ENCODE measurements around the gene HHIPL1. TPM values are rescaled to one million over a fixed set of nuclear protein-coding genes. Genes with fewer than 3 reads are reported as not detected.

Gene HHIPL1
- total RNA-seq, 1 experiment from 2014 or later, result 2.1 TPM

DNA sequence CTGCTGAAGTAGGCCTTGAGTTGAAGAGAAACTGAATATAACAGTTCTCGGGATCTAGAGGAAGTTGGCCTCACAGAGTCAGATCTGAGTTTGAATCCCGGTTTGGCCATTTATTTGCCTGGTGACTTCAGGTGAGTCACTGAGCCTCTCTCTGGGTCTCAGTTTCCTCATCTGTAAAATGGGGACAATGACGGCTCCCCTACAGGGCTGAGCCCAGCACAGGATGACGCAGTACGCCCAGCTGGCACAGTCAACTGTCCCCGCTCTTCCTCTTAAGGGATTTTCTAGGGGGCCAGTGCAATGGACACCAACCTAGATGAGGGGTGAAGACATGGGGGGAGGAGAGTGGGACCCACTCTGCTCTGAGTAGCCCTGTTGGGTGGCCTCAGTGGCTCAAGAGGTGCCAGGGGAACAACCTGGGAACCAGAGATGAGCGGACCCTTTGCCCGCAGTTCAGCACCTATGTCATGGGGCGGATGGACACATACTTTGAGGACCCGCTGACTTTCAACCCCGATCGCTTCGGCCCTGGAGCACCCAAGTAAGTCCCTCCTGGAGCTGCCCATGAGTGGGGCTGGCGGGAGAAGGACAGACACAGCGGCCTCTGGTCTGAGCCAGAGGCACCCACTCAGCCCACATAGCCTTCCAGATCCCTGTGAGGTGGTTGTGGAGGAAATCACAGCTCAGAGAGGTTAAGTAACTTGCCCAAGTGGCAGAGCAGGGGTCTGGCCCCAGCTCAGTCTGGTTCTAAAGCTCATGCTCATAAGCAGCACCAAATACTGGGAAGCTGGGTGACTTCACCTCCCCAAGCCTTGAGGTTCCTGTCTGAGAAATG, 80.2 kb downstream of the HHIPL1 start:
- Histone ChIP-seq H3K36me3 (ENCODE audit: control insufficient read depth, insufficient read depth, low read length) (no peaks in the 10 kb centered on the region), H3K27ac (ENCODE audit: low read length) (no peak overlapping the region), H3K4me3 (ENCODE audit: low read depth in 2 of 2, low read length in 2 of 2) (no peak overlapping the region), H3K27me3 (ENCODE audit: control insufficient read depth, insufficient read depth, low read length) (no peaks in the 10 kb centered on the region), H3K4me1 (ENCODE audit: control insufficient read depth, insufficient read depth, low read length) (no peaks in the 10 kb centered on the region), H3K9me3 (ENCODE audit: control insufficient read depth, insufficient read depth, low read depth, low read length) (no peaks in the 10 kb centered on the region)
- ATAC-seq, result no peak
- BruUV-seq (replicated peaks), result no TSS peak
- POLR2A ChIA-PET, result no interaction called here
- CTCF ChIA-PET, result no interaction called here
- DNase-seq (ENCODE audit: low read depth, low spot score), result no peak
- in situ Hi-C loops (cut with HindIII; ENCODE audit: low pct_unique_long_range_greater_than_20kb, low sequenced_read_pairs) (no loop called here), intact Hi-C loops (cut with micrococcal nuclease; ENCODE audit: unreplicated experiment) (no loop called here)
- TF ChIP-seq CTCF (IDR thresholded peaks at IDR 0.05) (no peak), TCF7L2 (IDR thresholded peaks at IDR 0.05; ENCODE audit: low read depth, low read length) (no peak), SIN3A (IDR thresholded peaks at IDR 0.05; ENCODE audit: borderline replicate concordance, insufficient read depth, low read depth, low read length) (no peak), POLR2AphosphoS5 (IDR thresholded peaks at IDR 0.05; ENCODE audit: low read depth, low read length) (no peak), REST (IDR thresholded peaks at IDR 0.05; ENCODE audit: insufficient read depth in 1 of 2, low read depth in 2 of 2, low read length in 1 of 2) (no peak)

DNA sequence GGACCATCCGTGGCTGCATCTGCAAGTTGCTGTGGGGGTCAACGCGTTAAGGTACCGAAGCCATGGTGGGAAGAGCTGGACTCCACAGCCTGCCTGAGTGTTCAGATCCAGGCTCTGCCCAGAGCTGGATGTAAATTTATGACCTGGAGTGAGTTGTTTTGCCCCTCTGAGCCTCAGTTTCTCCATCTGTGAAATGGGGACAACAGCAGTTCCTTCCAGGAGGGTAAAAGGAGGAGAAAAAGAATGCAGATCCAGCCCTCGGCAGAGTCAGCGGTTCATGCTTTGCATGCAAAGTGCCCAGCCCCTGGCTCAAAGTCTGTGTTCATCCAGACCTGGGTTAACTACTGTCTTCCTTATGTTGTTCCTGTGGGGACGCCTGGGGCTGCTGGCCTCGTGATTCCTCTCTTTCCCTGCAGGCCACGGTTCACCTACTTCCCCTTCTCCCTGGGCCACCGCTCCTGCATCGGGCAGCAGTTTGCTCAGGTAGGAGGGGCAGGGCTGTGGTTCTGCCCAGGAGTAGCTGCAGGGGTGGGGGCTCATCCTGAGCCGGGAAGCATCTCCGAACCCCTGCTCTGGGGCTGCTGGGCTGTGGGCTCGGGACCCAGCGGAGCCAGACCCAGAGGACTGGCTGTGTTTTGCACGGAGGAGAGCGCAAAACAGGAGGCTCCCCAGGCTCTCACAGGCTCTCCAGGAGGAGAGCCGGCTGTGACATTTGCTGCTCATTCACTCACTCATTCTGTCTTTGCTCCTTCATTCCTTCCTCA, 81.0 kb downstream of the HHIPL1 start:
- TF ChIP-seq CTCF (IDR thresholded peaks at IDR 0.05), result no peak
- no peak for TF ChIP-seq TCF7L2 (IDR thresholded peaks at IDR 0.05; ENCODE audit: low read depth, low read length)
- no peak for TF ChIP-seq POLR2AphosphoS5 (IDR thresholded peaks at IDR 0.05; ENCODE audit: low read depth, low read length)
- no peak for TF ChIP-seq SIN3A (IDR thresholded peaks at IDR 0.05; ENCODE audit: borderline replicate concordance, insufficient read depth, low read depth, low read length)
- TF ChIP-seq REST (IDR thresholded peaks at IDR 0.05; ENCODE audit: insufficient read depth in 1 of 2, low read depth in 2 of 2, low read length in 1 of 2), result no peak
- ATAC-seq (no peak), DNase-seq (ENCODE audit: low read depth, low spot score) (no peak)
- H3K4me3 ChIP-seq (ENCODE audit: low read depth in 2 of 2, low read length in 2 of 2), result no peak overlapping the region
- CTCF ChIA-PET, result no interaction called here
- H3K36me3 ChIP-seq (ENCODE audit: control insufficient read depth, insufficient read depth, low read length), result no peaks in the 10 kb centered on the region
- H3K4me1 ChIP-seq (ENCODE audit: control insufficient read depth, insufficient read depth, low read length), result peaks cover 5% of the 10 kb centered on the region
- no peaks in the 10 kb centered on the region for H3K27me3 ChIP-seq (ENCODE audit: control insufficient read depth, insufficient read depth, low read length)
- BruUV-seq (replicated peaks), result no TSS peak
- in situ Hi-C loops (cut with HindIII; ENCODE audit: low pct_unique_long_range_greater_than_20kb, low sequenced_read_pairs) (no loop called here), intact Hi-C loops (cut with micrococcal nuclease; ENCODE audit: unreplicated experiment) (no loop called here)
- POLR2A ChIA-PET, result no interaction called here
- H3K27ac ChIP-seq (ENCODE audit: low read length), result no peak overlapping the region
- no peaks in the 10 kb centered on the region for H3K9me3 ChIP-seq (ENCODE audit: control insufficient read depth, insufficient read depth, low read depth, low read length)
